Uterus (tissue), 2 donors: ENCODE measurements around the gene YPEL4.

Experiments used
- CTCF ChIP-seq, 4 experiments: fragments of 200-600 bp in 2 of 4; fragments of 450-650 bp in 2 of 4; sonication (generic) in 2 of 4; IDR thresholded peaks; one replicate each; pipeline ENCODE4 v1.5.1; 2016 to 2019; ENCODE audit warnings: antibody characterized with exemption in 4 of 4, mild to moderate bottlenecking in 2 of 4, moderate library complexity in 1 of 4
- POLR2A ChIP-seq, 2 donors: fragments of 450-650 bp; IDR thresholded peaks; one replicate each; pipeline ENCODE4 v1.6.1; 2016; ENCODE audit warnings: antibody characterized with exemption in 2 of 2, mild to moderate bottlenecking in 1 of 2, moderate library complexity in 1 of 2

- TF ChIP-seq CTCF (IDR thresholded peaks at IDR 0.05) (no peak), POLR2A (IDR thresholded peaks at IDR 0.05) (no peak)
These were observed 29.7 kb upstream of the YPEL4 start for GRCh38 chr11:57679396-57679795.
